Measurements from ENCODE around the gene ARID1B.

- no peak for TF ChIP-seq EZH2 (IDR thresholded peaks at IDR 0.05)
- no peak for TF ChIP-seq CTCF (IDR thresholded peaks at IDR 0.05)
Measured at GRCh38 chr6:156954191-156954590, 177.0 kb downstream of the ARID1B start.

Data from neural progenitor cell (in vitro differentiated cells).